Breast epithelium (tissue), 3 donors: Measurements from ENCODE around the gene NBPF20.
"Not testable (repeated sequence)": the region's sequence is repeated elsewhere in the genome, so short reads cannot be mapped to it uniquely, and the experiment has no call there.

Experiments
- POLR2A ChIP-seq: fragments of 450-650 bp; IDR thresholded peaks from one replicate; pipeline ENCODE4 v1.6.1; 2016; ENCODE audit warnings: antibody characterized with exemption, mild to moderate bottlenecking, moderate library complexity
- POLR2AphosphoS5 ChIP-seq, 3 donors: sonication (generic); formaldehyde crosslinking; IDR thresholded peaks; one replicate each; pipeline ENCODE4 v1.6.1; 2017; ENCODE audit warnings: antibody characterized with exemption in 3 of 3
- TF ChIP-seq, protein P1 (sequence below), 3 donors: fragments of 450-650 bp; IDR thresholded peaks; one replicate each; pipeline ENCODE4 v1.5.1; 2016 to 2017; ENCODE audit warnings: antibody characterized with exemption in 3 of 3, mild to moderate bottlenecking in 3 of 3, moderate library complexity in 3 of 3

DNA sequence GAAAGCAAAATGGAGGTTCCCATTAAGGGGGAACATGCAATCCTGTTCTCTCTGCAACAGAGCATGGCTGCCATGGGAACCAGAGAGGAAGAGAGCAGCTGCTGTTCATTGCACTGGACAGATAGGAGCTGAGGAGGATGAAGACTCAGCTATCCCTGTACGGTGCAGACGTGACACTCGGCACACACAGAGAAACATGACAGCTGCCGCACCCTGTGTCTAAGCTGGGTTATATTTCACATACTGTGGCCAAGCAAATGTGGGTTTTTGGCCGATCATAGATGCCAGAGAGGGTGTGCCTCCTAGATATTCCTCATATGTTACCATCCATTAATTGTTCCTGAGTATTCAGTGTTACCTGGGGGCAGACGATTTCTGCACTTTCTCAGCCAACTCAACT is 24.7 kb downstream of the NBPF20 start:
- TF ChIP-seq, protein P1, sequence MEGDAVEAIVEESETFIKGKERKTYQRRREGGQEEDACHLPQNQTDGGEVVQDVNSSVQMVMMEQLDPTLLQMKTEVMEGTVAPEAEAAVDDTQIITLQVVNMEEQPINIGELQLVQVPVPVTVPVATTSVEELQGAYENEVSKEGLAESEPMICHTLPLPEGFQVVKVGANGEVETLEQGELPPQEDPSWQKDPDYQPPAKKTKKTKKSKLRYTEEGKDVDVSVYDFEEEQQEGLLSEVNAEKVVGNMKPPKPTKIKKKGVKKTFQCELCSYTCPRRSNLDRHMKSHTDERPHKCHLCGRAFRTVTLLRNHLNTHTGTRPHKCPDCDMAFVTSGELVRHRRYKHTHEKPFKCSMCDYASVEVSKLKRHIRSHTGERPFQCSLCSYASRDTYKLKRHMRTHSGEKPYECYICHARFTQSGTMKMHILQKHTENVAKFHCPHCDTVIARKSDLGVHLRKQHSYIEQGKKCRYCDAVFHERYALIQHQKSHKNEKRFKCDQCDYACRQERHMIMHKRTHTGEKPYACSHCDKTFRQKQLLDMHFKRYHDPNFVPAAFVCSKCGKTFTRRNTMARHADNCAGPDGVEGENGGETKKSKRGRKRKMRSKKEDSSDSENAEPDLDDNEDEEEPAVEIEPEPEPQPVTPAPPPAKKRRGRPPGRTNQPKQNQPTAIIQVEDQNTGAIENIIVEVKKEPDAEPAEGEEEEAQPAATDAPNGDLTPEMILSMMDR (IDR thresholded peaks at IDR 0.05) = not testable (repeated sequence)
- TF ChIP-seq POLR2A; POLR2AphosphoS5 (IDR thresholded peaks at IDR 0.05): not testable (repeated sequence)
